Measurements from ENCODE around the gene RDH13. TPM values are rescaled to one million over a fixed set of nuclear protein-coding genes. Genes with fewer than 3 reads are reported as not detected.
A peak's percentile ranks its signal among the peaks of the same experiment; 100 is the strongest.

RDH13 gene
- polyA plus RNA-seq, 1 of the 3 experiments (the other 2 are of a cell fraction): 9.6 TPM

GRCh38 chr19:55014714-55015113, 48.2 kb downstream of the RDH13 start:
- Histone ChIP-seq H3K36me3 (replicated peaks in 1 of 2; ENCODE audit: control insufficient read depth in 1 of 2, insufficient read depth in 2 of 2, low read length in 1 of 2) (no peaks in the 10 kb centered on the region), H3K9me3 (no peaks in the 10 kb centered on the region), H3K4me2 (peak overlapping the region; percentile 70), H3K4me1 (ENCODE audit: control insufficient read depth in 1 of 2, insufficient read depth in 2 of 2, low read depth in 1 of 2, low read length in 1 of 2) (peaks cover 0 to 2% of the 10 kb centered on the region in 2 experiments; a peak in 1 of 4 replicates), H3F3A (replicated peaks; ENCODE audit: insufficient read depth) (no peaks in the 10 kb centered on the region), H3K9me2 (no peaks in the 10 kb centered on the region), H3K9ac (no peak overlapping the region), H3K79me2 (ENCODE audit: insufficient read depth) (0 out of 2 replicates have a peak, but pooled peaks cover 1% of the 10 kb centered on the region), H4K20me1 (ENCODE audit: insufficient read depth) (no peaks in the 10 kb centered on the region), H2AFZ (ENCODE audit: low read depth) (peak overlapping the region; percentile 53; the same call in 1 of the 2 replicates), H3K27me3 (ENCODE audit: insufficient read depth) (no peaks in the 10 kb centered on the region), H3K27ac (ENCODE audit: low read depth in 2 of 2, low read length in 1 of 2) (no peak overlapping the region), H3K4me3 (ENCODE audit: low read depth in 2 of 2, low read length in 1 of 2) (peak overlapping the region; percentile 29 to 45; a peak in 3 of 4 replicates)
- CTCF ChIA-PET: no interaction called here
- TF ChIP-seq ELF1 (IDR thresholded peaks at IDR 0.05): peak; percentile 67
- 0 out of 2 replicates have a peak, but pooled peaks have one; percentile 23 for TF ChIP-seq YY1 (IDR thresholded peaks at IDR 0.05; ENCODE audit: low read depth)
- TF ChIP-seq GABPA (IDR thresholded peaks at IDR 0.05; ENCODE audit: low read depth): peak; percentile 81
- TF ChIP-seq, protein P1, sequence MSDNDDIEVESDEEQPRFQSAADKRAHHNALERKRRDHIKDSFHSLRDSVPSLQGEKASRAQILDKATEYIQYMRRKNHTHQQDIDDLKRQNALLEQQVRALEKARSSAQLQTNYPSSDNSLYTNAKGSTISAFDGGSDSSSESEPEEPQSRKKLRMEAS (IDR thresholded peaks at IDR 0.05; ENCODE audit: low read depth): peak; percentile 74
- TF ChIP-seq USF2 (IDR thresholded peaks at IDR 0.05; ENCODE audit: borderline replicate concordance, low read depth, low read length): no peak
- POLR2A ChIA-PET: no interaction called here
- WGBS (ENCODE audit: low lambda C conversion rate): 13% methylated on average over 8 of the region's 22 CpGs
- DNase-seq: peak; percentile 50

DNA sequence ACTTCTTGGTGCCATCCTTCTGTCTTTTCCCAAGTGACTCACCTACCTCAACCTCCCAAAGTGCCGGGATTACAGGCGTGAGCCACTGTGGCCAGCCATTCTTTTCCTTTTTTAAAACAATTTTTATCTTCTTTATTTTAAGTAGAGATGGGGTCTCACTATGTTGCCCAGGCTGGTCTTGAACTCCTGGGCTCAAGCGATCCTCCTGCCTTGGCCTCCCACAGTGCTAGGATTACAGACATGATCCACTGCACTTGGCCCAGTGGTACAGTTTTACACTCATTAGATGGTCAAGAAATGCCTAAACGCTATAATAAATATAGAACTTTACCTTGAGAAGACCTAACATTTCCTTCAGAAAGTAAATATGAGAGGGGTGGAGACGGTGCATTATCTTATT, 49.4 kb downstream of the RDH13 start:
- ChIA-PET CTCF (no interaction called here), POLR2A (no interaction called here)
- 38% methylated on average over 5 of the region's 5 CpGs for WGBS (ENCODE audit: low lambda C conversion rate)
- Histone ChIP-seq H3K4me3 (ENCODE audit: low read depth in 2 of 2, low read length in 1 of 2) (no peak overlapping the region), H4K20me1 (ENCODE audit: insufficient read depth) (no peaks in the 10 kb centered on the region), H3K27me3 (ENCODE audit: insufficient read depth) (no peaks in the 10 kb centered on the region), H3K9me2 (no peaks in the 10 kb centered on the region), H3F3A (replicated peaks; ENCODE audit: insufficient read depth) (no peaks in the 10 kb centered on the region), H3K79me2 (ENCODE audit: insufficient read depth) (no peaks in the 10 kb centered on the region), H3K9ac (no peak overlapping the region), H3K4me2 (no peak overlapping the region), H3K4me1 (ENCODE audit: control insufficient read depth in 1 of 2, insufficient read depth in 2 of 2, low read depth in 1 of 2, low read length in 1 of 2) (peaks cover 0 to 2% of the 10 kb centered on the region in 2 experiments; a peak in 1 of 4 replicates), H3K9me3 (no peaks in the 10 kb centered on the region), H2AFZ (ENCODE audit: low read depth) (no peak overlapping the region), H3K36me3 (replicated peaks in 1 of 2; ENCODE audit: control insufficient read depth in 1 of 2, insufficient read depth in 2 of 2, low read length in 1 of 2) (no peaks in the 10 kb centered on the region), H3K27ac (ENCODE audit: low read depth in 2 of 2, low read length in 1 of 2) (no peak overlapping the region)
- no peak for DNase-seq
- no peak for TF ChIP-seq MXI1 (IDR thresholded peaks at IDR 0.05; ENCODE audit: low read depth, low read length)
- no peak for TF ChIP-seq GABPA (IDR thresholded peaks at IDR 0.05; ENCODE audit: low read depth)
- TF ChIP-seq GATA2 (CRISPR knock-in tag; IDR thresholded peaks at IDR 0.05): no peak
- TF ChIP-seq NFIC (IDR thresholded peaks at IDR 0.05; ENCODE audit: borderline replicate concordance): no peak
- no peak for TF ChIP-seq FOSL2 (IDR thresholded peaks at IDR 0.05; ENCODE audit: borderline replicate concordance, low read depth)
- TF ChIP-seq MEF2A (IDR thresholded peaks at IDR 0.05; ENCODE audit: borderline replicate concordance, low read depth): no peak
- TF ChIP-seq, protein P2, sequence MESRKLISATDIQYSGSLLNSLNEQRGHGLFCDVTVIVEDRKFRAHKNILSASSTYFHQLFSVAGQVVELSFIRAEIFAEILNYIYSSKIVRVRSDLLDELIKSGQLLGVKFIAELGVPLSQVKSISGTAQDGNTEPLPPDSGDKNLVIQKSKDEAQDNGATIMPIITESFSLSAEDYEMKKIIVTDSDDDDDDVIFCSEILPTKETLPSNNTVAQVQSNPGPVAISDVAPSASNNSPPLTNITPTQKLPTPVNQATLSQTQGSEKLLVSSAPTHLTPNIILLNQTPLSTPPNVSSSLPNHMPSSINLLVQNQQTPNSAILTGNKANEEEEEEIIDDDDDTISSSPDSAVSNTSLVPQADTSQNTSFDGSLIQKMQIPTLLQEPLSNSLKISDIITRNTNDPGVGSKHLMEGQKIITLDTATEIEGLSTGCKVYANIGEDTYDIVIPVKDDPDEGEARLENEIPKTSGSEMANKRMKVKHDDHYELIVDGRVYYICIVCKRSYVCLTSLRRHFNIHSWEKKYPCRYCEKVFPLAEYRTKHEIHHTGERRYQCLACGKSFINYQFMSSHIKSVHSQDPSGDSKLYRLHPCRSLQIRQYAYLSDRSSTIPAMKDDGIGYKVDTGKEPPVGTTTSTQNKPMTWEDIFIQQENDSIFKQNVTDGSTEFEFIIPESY (IDR thresholded peaks at IDR 0.05; ENCODE audit: borderline replicate concordance, low read depth): no peak
- no peak for TF ChIP-seq RCOR1 (IDR thresholded peaks at IDR 0.05; ENCODE audit: low read length)
- TF ChIP-seq, protein P3, sequence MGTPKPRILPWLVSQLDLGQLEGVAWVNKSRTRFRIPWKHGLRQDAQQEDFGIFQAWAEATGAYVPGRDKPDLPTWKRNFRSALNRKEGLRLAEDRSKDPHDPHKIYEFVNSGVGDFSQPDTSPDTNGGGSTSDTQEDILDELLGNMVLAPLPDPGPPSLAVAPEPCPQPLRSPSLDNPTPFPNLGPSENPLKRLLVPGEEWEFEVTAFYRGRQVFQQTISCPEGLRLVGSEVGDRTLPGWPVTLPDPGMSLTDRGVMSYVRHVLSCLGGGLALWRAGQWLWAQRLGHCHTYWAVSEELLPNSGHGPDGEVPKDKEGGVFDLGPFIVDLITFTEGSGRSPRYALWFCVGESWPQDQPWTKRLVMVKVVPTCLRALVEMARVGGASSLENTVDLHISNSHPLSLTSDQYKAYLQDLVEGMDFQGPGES (IDR thresholded peaks at IDR 0.05; ENCODE audit: low read depth, low read length): no peak
- no peak for TF ChIP-seq SIN3A (IDR thresholded peaks at IDR 0.05; ENCODE audit: borderline replicate concordance, low read depth, low read length)
- TF ChIP-seq YY1 (IDR thresholded peaks at IDR 0.05; ENCODE audit: low read depth): no peak
- TF ChIP-seq, protein P4, sequence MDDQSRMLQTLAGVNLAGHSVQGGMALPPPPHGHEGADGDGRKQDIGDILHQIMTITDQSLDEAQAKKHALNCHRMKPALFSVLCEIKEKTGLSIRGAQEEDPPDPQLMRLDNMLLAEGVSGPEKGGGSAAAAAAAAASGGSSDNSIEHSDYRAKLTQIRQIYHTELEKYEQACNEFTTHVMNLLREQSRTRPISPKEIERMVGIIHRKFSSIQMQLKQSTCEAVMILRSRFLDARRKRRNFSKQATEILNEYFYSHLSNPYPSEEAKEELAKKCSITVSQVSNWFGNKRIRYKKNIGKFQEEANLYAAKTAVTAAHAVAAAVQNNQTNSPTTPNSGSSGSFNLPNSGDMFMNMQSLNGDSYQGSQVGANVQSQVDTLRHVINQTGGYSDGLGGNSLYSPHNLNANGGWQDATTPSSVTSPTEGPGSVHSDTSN (IDR thresholded peaks at IDR 0.05): no peak
- no peak for TF ChIP-seq POLR2AphosphoS5 (IDR thresholded peaks at IDR 0.05; ENCODE audit: low read depth, low read length)
- no peak for TF ChIP-seq FOXM1 (IDR thresholded peaks at IDR 0.05; ENCODE audit: low read depth)
- TF ChIP-seq RAD21 (IDR thresholded peaks at IDR 0.05; ENCODE audit: low read length): no peak
- TF ChIP-seq EZH2phosphoT487 (IDR thresholded peaks at IDR 0.05; ENCODE audit: borderline replicate concordance, low read depth): no peak
- no peak for TF ChIP-seq ELF1 (IDR thresholded peaks at IDR 0.05)
- no peak for TF ChIP-seq FOXJ3 (CRISPR knock-in tag; IDR thresholded peaks at IDR 0.05)
